GM15510 (cell line): ENCODE measurements around the gene LRRC23.

Source experiments
- POLR2A ChIP-seq: IDR thresholded peaks from 3 replicates; pipeline ENCODE4 v1.6.1; 2011; ENCODE audit warnings: borderline replicate concordance; ENCODE audit not compliant: insufficient read length; ENCODE audit errors: extremely low read depth

The LRRC23 gene

DNA sequence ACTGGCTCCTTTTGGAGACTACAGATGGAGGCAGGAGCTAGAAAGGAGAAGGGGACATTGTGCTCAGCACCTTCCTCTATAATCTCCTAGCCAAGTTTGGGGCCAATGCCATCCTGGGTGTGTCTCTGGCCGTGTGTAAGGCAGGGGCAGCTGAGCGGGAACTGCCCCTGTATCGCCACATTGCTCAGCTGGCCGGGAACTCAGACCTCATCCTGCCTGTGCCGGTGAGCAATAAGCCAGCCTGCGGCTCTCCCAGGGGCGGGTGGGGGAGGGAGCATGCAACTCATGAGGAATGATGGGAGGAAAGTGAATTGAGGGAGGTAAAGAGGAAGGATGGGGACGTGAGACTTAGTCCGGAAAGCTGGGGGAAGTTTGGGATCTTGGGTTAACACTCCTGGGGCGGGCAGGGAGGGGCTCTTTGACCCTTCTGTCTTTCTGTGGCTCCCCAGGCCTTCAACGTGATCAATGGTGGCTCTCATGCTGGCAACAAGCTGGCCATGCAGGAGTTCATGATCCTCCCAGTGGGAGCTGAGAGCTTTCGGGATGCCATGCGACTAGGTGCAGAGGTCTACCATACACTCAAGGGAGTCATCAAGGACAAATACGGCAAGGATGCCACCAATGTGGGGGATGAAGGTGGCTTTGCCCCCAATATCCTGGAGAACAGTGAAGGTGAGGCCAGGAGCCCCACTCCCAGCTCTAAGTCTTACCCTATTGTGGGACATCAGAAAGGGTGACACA lies 13.0 kb downstream of the LRRC23 start:
- TF ChIP-seq POLR2A = no peak

GRCh38 chr12:6919588-6919987 lies 15.0 kb downstream of the LRRC23 start:
- TF ChIP-seq POLR2A = no peak

GRCh38 chr12:6921539-6921938 lies 16.9 kb downstream of the LRRC23 start:
- no peak for TF ChIP-seq POLR2A

DNA sequence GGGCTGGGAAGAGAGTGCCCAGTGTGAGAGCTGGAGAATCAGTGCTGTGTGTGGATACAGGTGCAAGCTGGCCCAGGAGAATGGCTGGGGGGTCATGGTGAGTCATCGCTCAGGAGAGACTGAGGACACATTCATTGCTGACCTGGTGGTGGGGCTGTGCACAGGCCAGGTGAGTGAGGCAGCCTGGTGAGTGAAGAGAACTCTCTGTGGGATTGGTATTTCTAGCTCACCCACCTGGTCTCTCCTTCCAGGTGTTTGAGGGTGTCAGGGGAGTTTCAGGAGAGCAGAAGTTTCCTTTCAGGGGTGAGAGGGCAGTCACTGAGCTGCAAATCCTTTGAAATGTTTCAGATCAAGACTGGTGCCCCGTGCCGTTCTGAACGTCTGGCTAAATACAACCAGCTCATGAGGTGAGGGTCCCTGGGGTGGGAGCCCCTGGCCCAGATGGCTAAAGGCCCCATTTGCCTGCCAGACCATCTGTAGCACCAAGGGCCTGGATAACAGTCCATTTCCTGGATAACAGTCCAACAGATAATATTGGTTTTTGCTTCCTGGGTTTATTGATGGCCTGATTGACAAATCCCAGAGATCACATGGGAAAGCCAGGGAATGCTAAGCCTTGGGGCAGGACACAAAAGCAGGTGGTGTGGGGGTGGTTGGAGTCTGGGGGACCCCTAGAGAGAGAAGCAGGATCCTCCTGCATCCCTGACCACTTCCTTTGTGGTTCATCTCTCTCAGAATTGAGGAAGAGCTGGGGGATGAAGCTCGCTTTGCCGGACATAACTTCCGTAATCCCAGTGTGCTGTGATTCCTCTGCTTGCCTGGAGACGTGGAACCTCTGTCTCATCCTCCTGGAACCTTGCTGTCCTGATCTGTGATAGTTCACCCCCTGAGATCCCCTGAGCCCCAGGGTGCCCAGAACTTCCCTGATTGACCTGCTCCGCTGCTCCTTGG lies 17.6 kb downstream of the LRRC23 start:
- no peak for TF ChIP-seq POLR2A

GRCh38 chr12:6923003-6923732 lies 18.5 kb downstream of the LRRC23 start:
- no peak for TF ChIP-seq POLR2A

DNA sequence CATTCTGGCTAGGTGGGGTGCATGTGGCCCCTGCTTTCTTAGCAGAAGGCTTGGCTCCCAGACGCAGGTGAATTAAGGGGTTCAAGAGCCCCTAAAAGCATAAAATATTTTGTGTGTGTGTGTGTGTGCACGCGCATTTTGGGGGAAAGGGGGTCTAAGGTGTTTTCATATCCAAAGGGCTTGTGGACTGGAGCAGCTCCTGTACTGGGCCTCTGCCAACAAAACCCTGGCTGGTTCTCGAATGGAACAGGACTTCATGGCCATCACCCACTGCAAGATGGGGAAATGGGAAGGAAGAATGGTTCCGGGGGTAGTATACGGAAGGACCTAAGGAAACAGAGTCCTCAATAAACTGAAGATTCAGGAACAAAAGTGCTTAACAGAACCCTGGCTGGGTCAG lies 19.2 kb downstream of the LRRC23 start:
- no peak for TF ChIP-seq POLR2A

DNA sequence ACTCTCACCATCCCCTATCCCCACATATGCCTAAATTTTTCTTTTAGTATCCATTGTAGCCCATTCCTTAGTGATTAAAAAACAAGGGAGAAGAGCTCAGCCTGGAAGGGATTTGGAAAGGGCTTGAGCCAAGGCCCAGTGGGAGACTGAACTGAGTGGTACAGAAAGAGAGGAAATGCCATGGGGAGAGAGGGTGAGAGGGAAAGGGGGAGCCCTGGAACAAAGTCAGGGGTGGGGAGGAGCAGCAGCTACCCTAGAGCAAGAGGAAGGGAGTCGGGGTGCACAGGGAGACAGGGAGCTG lies 20.6 kb downstream of the LRRC23 start:
- no peak for TF ChIP-seq POLR2A

DNA sequence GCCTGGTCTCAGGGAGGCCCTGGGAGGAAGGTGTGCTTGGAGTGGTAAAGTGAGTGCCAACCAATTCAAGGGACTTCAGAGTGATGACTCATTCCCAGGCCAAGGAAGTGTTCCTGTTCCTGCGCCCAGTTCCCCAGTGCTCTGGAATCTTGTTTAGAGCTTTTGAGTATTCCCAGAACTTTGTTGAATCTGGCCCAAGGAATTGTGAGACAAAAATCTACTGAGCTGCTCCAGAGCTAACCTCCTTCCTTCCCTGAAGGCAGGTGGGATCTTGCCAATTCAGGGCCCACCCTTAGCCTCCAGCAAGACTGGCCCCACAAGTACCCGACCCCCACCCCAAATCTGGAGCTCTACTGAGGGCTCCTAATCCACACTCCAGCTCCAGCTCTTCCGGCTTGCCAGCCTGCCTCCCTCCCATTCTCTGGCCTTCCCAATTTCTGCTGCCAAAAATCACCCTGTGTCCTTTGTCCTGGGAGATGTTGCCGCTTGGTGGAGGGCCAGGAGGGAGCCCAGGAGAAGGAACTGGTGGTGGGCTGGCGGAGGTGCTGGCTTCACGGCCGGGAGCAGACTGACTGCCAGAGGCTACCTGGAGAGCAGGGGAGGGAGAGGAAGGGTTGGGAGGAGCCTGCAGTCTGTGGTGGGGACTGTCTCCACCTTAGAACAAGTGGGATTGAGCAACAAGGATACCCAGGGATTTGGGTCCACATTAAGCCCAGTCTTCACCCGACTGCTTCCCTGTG lies 21.1 kb downstream of the LRRC23 start:
- no peak for TF ChIP-seq POLR2A

- TF ChIP-seq POLR2A = peak; percentile 43
Observed at GRCh38 chr12:6927379-6928021, 22.9 kb downstream of the LRRC23 start, which contains the start of gene ATN1. Gene ATN1, plus strand, starts transcription at chr12:6927959. Its CDS starts 6,043 bp downstream, at chr12:6934002.

- no peak for TF ChIP-seq POLR2A
Observed at GRCh38 chr12:6928022-6928702, 23.5 kb downstream of the LRRC23 start.

DNA sequence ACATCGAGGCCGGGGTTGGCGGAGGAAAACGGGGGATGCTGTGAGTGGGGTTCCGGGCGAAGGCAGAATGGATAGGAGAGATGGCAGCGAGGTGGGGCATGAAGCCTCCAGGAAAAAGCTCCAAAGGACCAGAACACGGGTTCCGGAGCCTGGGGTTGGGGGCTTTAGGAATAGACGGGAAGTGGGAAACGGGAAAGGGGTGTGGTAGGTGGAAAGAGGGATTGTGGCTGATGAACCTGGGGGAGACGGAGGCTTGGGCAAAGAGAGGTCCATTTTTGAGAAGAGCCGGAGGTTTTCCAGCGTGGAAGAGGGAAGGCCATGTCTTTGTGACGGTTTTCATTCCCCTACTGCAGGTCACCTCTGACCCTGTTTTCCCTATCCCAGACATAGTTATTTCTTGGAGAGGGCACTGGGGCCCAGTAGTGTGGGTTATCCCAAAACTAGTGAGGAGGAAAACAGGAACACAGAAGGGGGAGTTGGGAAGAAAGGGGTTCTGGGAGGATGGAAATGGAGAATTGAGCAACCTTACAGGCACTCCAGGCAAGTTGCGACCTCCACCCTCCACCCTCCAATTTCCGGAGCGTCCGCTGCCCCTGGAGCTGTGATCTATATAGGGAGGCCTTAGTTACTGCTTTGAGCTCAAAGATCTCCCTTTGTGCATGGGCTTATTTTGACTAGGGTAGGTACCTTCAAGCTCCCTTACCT lies 24.2 kb downstream of the LRRC23 start:
- no peak for TF ChIP-seq POLR2A

DNA sequence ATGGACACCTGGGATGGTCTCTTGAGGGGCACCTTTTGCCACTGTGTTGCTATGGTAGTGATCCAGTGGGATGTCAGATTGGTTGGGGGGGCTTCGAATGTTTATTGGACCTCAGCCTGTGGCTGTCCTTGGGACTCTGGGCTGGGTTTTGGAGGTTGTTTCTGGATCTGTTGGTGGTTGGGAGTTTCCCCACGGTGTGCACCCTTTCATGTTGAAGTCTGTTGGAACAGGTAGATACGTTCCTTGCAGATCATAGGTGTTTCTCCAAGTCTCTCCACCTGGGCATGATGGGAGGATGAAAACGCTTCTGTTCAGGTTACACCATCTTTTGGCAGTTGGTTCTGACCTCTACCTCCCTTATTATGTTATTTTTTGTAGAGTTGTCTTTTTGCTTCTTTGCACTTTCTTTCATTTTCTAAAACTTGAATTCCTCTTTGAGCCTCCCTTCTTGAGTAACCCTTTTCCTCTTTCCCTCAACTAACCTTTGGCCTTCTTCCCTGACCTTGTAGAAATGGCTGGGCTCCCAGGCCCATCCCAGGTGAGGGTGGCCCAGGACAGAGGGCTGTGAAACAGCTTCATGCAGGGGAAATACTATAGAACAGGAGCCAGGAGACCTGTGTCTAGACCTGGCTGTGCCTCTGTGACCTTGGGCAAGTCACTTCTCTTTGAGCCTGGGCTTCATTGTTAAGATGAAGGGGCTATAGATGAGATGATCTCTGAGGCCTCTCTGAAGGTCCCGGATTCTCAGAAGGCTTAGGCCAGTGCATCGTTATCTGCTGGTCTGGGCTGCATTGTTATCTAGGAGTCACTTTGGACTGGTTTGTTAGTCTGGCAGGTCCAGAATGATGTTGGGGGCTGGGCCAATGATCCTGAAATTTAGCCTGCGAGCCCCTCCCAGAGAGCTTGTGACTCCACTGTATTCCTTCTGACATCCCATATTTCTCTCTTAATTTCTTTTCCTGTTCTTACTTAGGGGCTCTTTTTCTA lies 25.1 kb downstream of the LRRC23 start:
- no peak for TF ChIP-seq POLR2A
